GM15510 (cell line): ENCODE results near the gene PYDC1.

Source experiments
- POLR2A ChIP-seq: IDR thresholded peaks from 3 replicates; pipeline ENCODE4 v1.6.1; 2011; ENCODE audit warnings: borderline replicate concordance; ENCODE audit not compliant: insufficient read length; ENCODE audit errors: extremely low read depth

The PYDC1 gene

DNA sequence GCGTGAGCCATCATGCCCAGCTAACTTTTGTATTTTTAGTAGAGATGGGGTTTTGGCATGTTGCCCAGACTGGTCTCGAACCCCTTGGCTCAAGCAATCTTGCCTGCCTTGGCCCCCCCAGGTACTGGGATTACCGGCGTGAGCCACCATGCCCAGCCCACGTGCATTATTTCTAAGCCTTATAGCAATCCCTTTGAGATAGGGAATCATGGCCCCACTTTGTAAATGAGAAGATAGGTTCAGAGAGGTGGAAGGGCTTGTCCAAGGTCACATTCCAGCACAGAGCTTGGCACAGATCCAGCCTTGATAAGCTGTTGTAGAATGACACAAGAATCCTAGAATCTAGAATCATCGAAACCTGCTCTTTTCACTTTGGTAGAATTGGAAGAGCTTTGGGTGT lies 10.2 kb downstream of the PYDC1 start:
- no peak for TF ChIP-seq POLR2A

DNA sequence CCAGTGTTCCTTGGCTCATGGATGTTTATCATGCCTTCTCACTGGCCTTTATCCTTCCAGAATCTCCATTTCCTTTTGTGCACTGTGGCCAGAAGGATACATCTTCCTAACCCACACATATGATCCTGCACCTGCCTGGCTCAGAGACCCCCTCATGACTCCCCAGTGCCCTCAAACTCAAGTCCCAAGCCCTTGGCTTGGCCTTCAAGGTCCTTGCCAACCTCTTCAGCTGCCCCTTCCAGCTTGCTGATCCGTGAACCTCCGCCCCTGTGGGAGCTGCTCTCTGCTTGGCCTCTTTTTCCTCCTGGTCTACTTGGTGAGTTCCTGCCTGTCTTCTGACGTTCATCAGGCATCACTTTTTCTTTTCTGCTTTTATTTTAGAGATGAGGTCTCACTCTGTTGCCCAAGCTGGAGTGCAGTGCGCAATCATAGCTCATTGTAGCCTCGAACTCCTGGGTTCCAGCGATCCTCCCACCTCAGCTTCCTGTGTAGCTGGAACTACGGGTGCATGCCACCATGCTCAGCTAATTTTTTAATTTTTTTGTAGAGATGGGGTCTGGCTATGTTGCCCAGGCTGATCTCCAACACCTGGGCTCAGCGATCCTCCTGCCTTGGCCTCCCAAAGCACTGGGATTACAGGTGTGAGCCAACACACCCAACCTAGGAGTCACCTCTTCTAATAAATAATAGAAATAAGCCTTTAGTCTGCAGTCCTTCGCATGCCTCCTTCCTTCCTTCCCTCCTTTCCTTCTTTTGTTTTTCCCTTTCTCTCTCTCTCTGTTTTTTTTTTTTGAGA lies 11.9 kb downstream of the PYDC1 start:
- TF ChIP-seq POLR2A, result no peak

DNA sequence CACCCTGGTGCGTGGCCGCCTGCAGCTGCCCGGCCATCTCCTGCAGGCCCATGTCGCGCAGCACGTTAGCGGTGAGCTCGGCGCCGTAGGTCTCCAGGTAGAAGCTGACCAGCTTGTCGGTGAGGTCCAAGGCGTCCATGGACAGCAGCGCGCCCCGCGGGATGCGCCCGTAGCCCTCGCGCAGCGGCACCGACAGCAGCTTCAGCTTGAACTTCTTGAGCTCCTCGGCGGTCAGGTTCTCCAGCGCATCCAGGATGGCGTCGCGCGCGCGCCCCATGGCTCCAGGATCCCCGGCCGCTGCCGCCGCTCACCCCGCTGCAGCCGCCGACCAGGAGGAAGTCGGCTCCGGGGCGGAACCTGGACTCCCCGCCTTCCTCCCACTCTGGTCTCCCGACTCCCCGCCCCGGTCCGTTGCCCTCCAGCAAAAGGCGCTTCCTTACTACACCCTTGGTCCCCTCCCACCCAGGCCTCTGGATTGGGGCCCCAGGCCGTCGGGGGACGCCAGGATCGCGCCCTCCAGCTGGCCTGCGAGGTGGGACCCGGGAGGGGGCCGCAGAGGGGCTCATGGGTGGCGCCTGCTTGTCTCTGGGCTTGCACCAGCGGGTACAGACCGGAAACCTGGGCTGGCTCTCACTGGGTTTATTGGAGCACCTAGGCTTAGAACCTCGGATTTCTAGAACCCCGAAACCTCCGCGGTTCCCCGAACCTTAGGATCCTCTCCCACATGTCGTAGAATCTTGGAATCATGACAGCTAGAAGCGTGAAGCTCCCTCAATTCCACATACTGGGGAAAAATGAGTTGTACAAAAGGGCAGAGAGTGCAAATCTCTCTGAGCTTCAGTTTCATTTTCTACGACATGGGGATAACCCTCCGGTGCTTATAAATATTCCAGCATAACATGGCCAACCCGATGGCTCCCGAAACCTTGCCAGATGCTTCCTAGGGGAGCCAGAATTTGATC lies 14.2 kb downstream of the PYDC1 start, which contains the start of gene PYCARD:
PYCARD (minus strand) TSS at position 347 of the 962 bp plus-strand sequence; CDS start at position 277, 70 bp downstream.
- TF ChIP-seq POLR2A, result peak; percentile 34

DNA sequence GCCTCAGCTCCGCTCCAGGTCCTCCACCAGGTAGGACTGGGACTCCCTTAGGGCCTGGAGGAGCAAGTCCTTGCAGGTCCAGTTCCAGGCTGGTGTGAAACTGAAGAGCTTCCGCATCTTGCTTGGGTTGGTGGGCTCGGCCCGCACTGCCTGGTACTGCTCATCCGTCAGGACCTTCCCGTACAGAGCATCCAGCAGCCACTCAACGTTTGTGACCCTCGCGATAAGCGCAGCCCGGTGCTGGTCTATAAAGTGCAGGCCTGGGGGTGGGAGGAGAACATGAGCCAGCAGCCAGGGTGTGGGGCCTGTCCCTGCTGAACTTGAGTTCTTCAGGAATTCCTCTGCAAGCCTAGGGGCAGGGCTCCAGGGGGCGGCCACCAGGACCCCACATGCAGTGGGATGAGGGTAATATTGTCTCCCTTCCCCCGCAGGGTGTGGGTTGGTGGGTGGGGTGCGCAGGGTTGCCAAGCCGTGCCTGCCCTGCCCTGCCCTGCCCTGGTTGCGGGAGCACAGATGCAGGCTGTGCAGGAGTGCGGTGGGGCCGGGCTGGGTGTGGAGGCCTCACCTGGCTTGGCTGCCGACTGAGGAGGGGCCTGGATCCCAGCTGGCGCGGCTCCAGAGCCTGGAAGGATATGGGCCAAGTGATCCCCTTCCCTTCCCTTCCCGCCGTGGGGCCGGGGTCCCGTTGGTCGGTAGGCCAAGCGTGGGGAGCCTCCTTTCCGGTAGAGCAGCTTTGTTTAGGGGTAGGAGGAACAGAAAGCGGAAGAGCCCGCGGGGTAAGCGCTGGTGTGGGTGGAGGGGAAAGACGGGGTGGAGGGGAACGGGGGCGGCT lies 15.1 kb downstream of the PYDC1 start:
- TF ChIP-seq POLR2A, result peak; percentile 2

DNA sequence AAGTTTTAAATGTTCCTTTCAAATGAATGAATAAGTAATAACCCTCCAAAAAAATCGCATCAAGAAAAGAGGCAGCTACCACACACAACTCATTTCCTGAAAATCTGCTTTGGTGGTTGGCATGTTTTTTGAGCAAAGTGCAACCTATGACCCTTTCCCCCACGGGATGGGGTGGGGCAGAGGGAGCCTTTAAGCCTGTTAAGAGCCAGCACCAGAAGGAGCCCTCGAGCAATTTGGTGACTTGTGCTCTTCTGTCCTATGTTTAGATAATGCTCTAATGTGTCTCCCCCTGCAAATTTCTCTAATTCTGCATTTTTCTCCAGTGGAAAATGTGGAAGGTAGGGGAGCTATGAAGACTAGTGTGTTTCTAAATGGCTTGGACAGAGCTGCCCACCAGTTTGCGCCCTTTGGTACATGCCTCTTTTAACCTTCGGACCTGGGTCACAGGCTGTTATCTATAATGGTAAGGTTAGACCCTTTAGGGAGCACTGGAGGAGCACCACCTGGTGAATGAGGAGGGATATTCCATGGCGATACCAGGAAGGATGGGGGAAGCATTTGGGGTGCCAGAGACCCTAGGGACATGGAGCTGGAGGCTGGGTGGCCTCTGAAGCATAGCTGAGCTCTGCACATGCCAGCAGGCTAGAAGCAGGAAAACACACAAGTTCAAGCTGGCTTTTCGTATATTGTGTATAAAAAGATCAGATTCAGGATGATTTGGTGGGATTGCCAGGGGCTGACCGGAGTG lies 15.9 kb downstream of the PYDC1 start:
- no peak for TF ChIP-seq POLR2A

DNA sequence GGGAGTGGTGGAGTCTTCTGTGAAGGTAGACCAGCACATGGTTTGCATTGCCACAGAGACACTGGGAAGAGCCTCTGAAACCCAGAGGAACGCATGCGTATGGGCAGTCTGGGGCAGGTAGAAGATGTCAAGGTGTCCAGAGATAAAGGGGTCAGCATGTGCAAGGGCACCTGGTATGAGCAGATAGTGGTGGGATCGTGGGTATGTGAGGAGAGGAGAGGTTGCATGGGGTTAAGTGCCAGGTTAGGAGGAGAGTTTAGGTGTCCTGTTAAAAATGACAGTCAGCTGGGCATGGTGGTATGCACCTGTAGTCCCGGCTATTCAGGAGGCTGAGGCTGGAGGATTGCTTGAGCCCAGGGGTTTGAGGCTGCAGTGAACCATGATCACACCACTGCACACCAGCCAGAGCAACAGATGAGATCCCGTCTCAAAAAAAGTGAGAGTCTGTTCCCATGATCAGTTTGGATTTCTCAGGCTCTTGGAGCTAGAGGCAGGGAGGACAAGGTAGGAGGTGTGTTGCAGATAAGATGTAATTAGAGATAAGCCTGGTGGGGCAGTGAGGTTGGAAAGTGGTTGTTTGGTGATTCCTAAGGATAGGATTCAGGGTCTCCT lies 17.4 kb downstream of the PYDC1 start:
- no peak for TF ChIP-seq POLR2A

DNA sequence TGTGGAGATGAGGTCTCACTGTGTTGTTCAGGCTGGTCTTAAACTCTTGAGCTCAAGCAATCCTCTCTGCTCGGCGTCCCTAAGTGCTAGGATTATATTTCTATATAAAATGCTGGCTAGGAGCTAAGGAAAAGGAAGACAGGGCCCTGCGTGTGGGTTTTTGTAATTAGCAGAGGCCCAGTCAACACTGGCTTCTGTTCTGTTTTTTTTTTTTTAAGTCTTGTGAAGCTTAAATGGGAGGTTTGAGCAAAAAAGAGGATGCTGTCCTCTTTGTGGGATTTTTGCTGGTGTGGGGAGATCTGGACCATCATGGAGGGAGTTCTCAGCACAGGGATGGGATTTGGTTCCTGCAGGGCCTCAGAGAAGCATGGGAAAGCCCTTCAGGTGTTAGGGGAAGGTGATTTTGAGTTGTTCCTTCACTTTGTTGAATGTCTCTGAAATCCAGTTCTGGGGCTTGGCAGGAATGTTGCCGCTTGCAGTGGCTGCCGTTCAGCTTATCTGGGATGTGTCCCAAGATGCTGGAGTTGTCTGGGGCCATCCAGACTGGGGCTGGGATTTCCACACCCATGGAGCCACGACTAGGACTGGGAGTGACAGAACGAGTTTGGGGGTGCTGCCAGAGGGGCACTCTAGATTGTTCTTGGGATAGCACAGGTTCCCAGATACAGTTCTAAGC lies 18.6 kb downstream of the PYDC1 start:
- TF ChIP-seq POLR2A, result no peak

DNA sequence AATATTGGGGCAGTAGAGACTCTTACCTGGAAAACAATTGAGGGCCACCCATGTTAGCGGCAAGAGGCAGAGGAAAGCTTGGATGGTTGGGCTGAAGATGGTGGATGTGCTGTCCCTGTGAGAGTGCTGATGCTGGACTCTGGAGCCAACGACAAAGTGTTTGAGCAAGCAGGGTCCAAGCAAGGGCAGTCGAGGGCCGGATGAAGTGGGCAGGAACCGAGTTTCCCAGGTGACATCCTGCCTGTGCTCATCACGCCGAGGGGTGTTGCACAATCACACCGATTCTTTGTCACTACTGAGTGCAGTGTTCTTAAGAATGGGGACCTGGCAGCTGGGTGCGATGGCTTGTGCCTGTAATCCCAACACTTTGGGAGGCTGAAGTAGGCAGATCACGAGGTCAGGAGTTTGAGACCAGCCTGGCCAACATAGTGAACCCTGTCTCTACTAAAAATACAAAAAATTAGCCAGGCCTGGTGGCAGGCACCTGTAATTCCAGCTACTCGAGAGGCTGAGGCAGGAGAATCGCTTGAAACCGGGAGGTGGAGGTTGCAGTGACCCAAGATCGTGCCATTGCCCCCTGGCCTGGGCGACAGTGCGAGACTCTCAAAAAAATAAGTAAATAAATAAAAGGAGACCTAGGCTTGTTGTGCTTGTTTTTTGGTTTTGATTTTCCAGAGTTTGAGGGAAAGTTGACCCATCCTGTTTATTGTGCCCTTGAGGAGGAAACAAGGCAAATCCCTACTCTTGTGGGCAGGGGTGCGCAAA lies 20.4 kb downstream of the PYDC1 start:
- TF ChIP-seq POLR2A, result no peak

DNA sequence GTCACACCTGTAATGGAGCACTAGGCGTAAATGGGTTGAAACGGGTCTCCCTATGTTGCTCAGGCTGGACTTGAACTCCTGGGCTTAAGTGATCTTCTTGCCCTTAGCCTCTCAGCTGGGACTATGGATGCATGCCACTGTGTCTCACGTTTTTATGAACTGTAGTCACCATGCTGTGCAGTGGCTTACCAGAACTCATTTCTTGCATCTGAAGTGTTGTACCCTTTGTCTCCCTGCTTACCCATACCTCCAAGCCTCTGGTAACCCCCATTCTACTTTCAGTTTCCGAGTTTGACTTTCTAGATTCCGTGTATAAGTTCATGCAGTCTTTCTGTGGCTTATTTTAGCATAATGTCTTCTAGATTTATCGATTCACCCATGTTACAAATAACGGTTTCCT lies 22.0 kb downstream of the PYDC1 start:
- no peak for TF ChIP-seq POLR2A

DNA sequence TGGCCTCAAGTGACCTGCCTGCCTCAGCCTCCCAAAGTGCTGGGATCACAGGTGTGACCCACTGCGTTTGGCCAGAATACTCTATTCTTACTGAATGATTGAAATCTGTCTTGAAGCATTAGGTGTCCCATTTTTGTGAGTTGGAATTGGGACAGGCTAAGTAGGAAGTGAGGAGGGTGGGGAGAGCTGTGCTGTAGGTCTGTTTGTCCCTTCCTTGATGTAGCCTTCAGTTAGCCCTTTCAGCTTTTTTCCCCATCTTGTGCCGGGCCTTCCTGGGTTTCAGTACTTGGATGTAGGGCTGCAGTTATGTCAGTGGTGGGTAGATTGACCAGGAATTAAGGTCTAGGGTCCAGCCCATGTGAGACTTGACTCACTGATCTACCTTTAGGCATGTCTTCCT lies 23.1 kb downstream of the PYDC1 start:
- no peak for TF ChIP-seq POLR2A

DNA sequence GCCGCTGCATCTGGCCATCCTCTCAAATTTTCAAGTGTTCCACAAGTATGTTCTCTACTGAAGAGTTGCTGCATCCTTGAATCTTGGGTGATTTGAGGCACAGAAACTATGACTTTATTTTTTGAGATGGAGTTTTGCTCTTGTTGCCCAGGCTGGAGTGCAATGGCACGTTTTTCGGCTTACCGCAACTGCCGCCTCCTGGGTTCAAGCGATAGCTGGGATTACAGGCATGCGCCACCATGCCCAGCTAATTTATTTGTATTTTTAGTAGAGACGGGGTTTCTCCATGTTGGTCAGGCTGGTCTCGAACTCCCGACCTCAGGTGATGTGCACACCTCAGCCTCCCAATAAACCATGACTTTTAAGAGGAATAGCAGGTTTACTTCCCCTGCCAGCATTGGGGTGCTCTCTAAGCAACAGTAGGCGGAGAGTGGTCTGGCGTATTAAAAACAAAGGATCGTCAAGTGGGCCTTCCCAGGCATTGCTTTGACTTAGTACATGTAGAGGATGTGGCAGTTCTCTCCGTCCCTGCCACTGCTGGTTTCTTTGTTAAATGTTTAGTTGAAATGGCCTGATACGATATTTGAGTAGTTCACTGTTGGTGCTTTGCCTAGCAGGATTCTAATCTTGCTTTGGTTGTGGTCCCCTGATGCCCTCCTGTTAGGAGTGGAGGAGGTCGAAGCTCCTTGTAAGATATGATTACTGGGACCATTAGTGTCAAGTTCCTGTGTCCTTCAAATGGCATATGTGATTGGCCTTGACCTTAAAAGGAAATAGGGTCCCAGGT lies 23.9 kb downstream of the PYDC1 start:
- TF ChIP-seq POLR2A, result no peak
